ENCODE measurements around the gene MPP2.
"Not testable (repeated sequence)": the region's sequence is repeated elsewhere in the genome, so short reads cannot be mapped to it uniquely, and the experiment has no call there.

Gene MPP2

DNA sequence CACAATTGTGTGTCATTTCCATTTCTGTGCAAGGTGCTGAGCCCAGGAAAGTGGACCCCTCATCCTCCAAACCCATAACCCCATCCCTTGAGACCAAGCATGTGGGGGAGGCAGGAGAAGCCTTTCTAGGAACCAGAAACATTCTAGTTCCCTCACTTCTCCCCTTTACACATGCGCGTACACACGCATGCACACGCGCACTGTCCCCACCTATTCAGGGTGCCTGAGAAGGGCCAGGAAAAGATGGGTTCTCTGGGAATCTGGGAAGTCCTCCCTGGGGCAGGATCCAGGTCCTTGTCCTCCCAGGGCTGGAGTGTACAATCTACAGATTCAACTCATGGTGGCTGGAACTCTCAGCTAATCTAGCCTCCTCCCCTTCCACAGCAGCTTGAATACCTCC lies 32.5 kb upstream of the MPP2 start:
- no peak for DNase-seq
- H3K9me3 ChIP-seq (ENCODE audit: control extremely low read depth in 1 of 5, control insufficient read depth in 4 of 5, insufficient read depth in 2 of 5, low read depth in 1 of 5, low read length in 4 of 5), result no peaks in the 10 kb centered on the region
- ChIA-PET POLR2A (no interaction called here), CTCF (interaction anchor here (1.0 to 12.4 kb wide), 7 partner anchors 10 to 104 kb away, joined by 3 to 218 read pairs (median 5); no protein-coding TSS in a partner anchor)
- whole genome bisulfite sequencing (ENCODE audit: insufficient coverage), result 93% methylated on average over 3 of the region's 5 CpGs
- peaks cover 0 to 20% (median 3%) of the 10 kb centered on the region in 5 experiments for H3K27me3 ChIP-seq (replicated peaks in 2 of 5; ENCODE audit: control insufficient read depth in 4 of 5, insufficient read depth in 5 of 5, low read length in 4 of 5)
- no peak overlapping the region for H3K27ac ChIP-seq (ENCODE audit: insufficient read depth in 1 of 2, low read depth in 1 of 2, low read length in 2 of 2, poor library complexity in 1 of 2, severe bottlenecking in 2 of 2)
- peaks cover 0 to 12% (median 10%) of the 10 kb centered on the region in 4 experiments for H3K4me1 ChIP-seq (ENCODE audit: control extremely low read depth in 1 of 4, control insufficient read depth in 4 of 4, insufficient read depth in 4 of 4, low read length in 3 of 4)
- no peak overlapping the region for H3K4me3 ChIP-seq (ENCODE audit: control insufficient read depth in 1 of 7, extremely low read depth in 1 of 7, insufficient read depth in 4 of 7, low read depth in 2 of 7, low read length in 6 of 7)
- no peaks in the 10 kb centered on the region for H3K36me3 ChIP-seq (ENCODE audit: control insufficient read depth in 4 of 4, insufficient read depth in 4 of 4, low read length in 3 of 4)

- DNase-seq; H3K4me3 ChIP-seq (ENCODE audit: control insufficient read depth in 1 of 7, extremely low read depth in 1 of 7, insufficient read depth in 4 of 7, low read depth in 2 of 7, low read length in 6 of 7); H3K27ac ChIP-seq (ENCODE audit: insufficient read depth in 1 of 2, low read depth in 1 of 2, low read length in 2 of 2, poor library complexity in 1 of 2, severe bottlenecking in 2 of 2); H3K36me3 ChIP-seq (ENCODE audit: control insufficient read depth in 4 of 4, insufficient read depth in 4 of 4, low read length in 3 of 4); H3K9me3 ChIP-seq (ENCODE audit: control extremely low read depth in 1 of 5, control insufficient read depth in 4 of 5, insufficient read depth in 2 of 5, low read depth in 1 of 5, low read length in 4 of 5); POLR2A ChIA-PET: not testable (repeated sequence)
- 96% methylated on average over 3 of the region's 3 CpGs for WGBS (ENCODE audit: insufficient coverage)
- Histone ChIP-seq H3K27me3 (replicated peaks in 2 of 5; ENCODE audit: control insufficient read depth in 4 of 5, insufficient read depth in 5 of 5, low read length in 4 of 5) (peaks cover 0 to 20% (median 3%) of the 10 kb centered on the region in 5 experiments), H3K4me1 (ENCODE audit: control extremely low read depth in 1 of 4, control insufficient read depth in 4 of 4, insufficient read depth in 4 of 4, low read length in 3 of 4) (peaks cover 0 to 12% (median 10%) of the 10 kb centered on the region in 4 experiments)
- CTCF ChIA-PET, result interaction anchor here (1.0 to 12.4 kb wide), 7 partner anchors 9 to 57 kb away, joined by 3 to 218 read pairs (median 7); no protein-coding TSS in a partner anchor
These were observed 32.1 kb upstream of the MPP2 start for GRCh38 chr17:43939452-43939851.

DNA sequence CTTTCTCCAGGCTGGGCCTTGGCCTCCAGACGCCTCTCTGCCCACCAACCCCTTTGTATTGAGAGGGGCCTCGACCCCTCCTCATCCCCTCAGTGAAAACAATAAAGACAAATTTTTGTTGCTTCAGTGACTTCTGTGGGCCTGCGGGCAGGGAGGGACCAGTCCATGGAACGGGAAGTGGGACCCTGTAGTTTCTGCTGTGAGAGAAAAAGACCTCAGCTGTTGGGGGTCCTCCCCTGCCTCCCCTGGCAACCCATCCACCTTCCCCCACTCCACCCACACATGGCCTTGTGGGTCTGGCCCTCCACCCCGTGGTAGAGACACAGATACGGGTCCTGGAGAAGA lies 31.5 kb upstream of the MPP2 start:
- H3K36me3 ChIP-seq (ENCODE audit: control insufficient read depth in 4 of 4, insufficient read depth in 4 of 4, low read length in 3 of 4), result no peaks in the 10 kb centered on the region
- DNase-seq, result no peak
- peaks cover 0 to 20% (median 3%) of the 10 kb centered on the region in 5 experiments for H3K27me3 ChIP-seq (replicated peaks in 2 of 5; ENCODE audit: control insufficient read depth in 4 of 5, insufficient read depth in 5 of 5, low read length in 4 of 5)
- no peak overlapping the region for H3K4me3 ChIP-seq (ENCODE audit: control insufficient read depth in 1 of 7, extremely low read depth in 1 of 7, insufficient read depth in 4 of 7, low read depth in 2 of 7, low read length in 6 of 7)
- ChIA-PET POLR2A (no interaction called here), CTCF (interaction anchor here (1.5 to 12.4 kb wide), 6 partner anchors 14 to 57 kb away, joined by 3 to 218 read pairs (median 6); no protein-coding TSS in a partner anchor)
- WGBS (ENCODE audit: insufficient coverage), result 65% methylated on average over 5 of the region's 6 CpGs
- peaks cover 0 to 12% (median 10%) of the 10 kb centered on the region in 4 experiments for H3K4me1 ChIP-seq (ENCODE audit: control extremely low read depth in 1 of 4, control insufficient read depth in 4 of 4, insufficient read depth in 4 of 4, low read length in 3 of 4)
- no peaks in the 10 kb centered on the region for H3K9me3 ChIP-seq (ENCODE audit: control extremely low read depth in 1 of 5, control insufficient read depth in 4 of 5, insufficient read depth in 2 of 5, low read depth in 1 of 5, low read length in 4 of 5)
- no peak overlapping the region for H3K27ac ChIP-seq (ENCODE audit: insufficient read depth in 1 of 2, low read depth in 1 of 2, low read length in 2 of 2, poor library complexity in 1 of 2, severe bottlenecking in 2 of 2)

DNA sequence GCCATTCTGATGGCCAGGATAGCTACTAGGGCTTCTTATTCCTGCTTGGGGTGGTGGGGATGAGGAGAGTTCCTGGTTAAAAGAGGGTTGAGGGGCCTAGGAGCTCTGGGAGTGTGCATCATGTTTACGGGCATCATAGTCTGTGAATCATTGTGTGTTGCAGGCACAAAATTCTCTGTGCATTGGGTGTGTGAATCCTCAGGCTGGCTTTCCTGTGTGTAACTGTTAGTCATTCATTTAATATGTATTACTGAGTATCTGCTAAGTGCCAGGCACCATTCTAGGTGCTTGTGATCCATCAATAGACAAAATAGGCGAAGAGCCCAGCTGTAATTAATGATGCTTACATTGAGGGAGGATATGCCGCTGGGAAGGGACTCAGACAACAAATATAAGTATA lies 29.1 kb upstream of the MPP2 start:
- 100% methylated on average over 1 of the region's 3 CpGs for WGBS (ENCODE audit: insufficient coverage)
- Histone ChIP-seq H3K4me3 (ENCODE audit: control insufficient read depth in 1 of 7, extremely low read depth in 1 of 7, insufficient read depth in 4 of 7, low read depth in 2 of 7, low read length in 6 of 7) (no peak overlapping the region), H3K4me1 (ENCODE audit: control extremely low read depth in 1 of 4, control insufficient read depth in 4 of 4, insufficient read depth in 4 of 4, low read length in 3 of 4) (peaks cover 0 to 12% (median 10%) of the 10 kb centered on the region in 4 experiments), H3K27me3 (replicated peaks in 2 of 5; ENCODE audit: control insufficient read depth in 4 of 5, insufficient read depth in 5 of 5, low read length in 4 of 5) (peaks cover 0 to 20% (median 3%) of the 10 kb centered on the region in 5 experiments), H3K36me3 (ENCODE audit: control insufficient read depth in 4 of 4, insufficient read depth in 4 of 4, low read length in 3 of 4) (no peaks in the 10 kb centered on the region), H3K9me3 (ENCODE audit: control extremely low read depth in 1 of 5, control insufficient read depth in 4 of 5, insufficient read depth in 2 of 5, low read depth in 1 of 5, low read length in 4 of 5) (no peaks in the 10 kb centered on the region), H3K27ac (ENCODE audit: insufficient read depth in 1 of 2, low read depth in 1 of 2, low read length in 2 of 2, poor library complexity in 1 of 2, severe bottlenecking in 2 of 2) (no peak overlapping the region)
- no peak for DNase-seq
- CTCF ChIA-PET, result interaction anchor here (0.9 to 12.4 kb wide), 3 partner anchors 12 to 60 kb away, joined by 4 to 218 read pairs (median 17); no protein-coding TSS in a partner anchor
- POLR2A ChIA-PET, result interaction anchor here (0.8 kb wide), 1 partner anchor 11 kb away, joined by 4 read pairs; no protein-coding TSS in a partner anchor

DNA sequence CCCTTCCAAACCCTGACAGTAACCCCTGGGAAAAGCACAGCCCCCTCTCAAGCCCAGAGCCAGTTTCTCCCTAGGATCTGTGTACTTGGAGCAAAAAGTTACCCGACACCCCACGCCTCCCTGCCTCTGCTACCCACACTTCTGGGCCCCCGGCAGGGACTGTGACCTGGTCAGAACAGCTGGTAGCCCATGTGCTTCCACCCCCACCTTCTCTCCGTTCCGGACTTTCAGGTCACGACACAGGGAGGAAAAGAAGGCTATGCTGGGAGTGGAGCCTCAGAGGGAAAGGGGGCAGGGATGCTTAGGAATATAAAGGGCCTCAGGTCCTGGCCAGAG lies 28.6 kb upstream of the MPP2 start:
- Histone ChIP-seq H3K9me3 (ENCODE audit: control extremely low read depth in 1 of 5, control insufficient read depth in 4 of 5, insufficient read depth in 2 of 5, low read depth in 1 of 5, low read length in 4 of 5) (no peaks in the 10 kb centered on the region), H3K27me3 (replicated peaks in 2 of 5; ENCODE audit: control insufficient read depth in 4 of 5, insufficient read depth in 5 of 5, low read length in 4 of 5) (peaks cover 0 to 20% (median 3%) of the 10 kb centered on the region in 5 experiments), H3K36me3 (ENCODE audit: control insufficient read depth in 4 of 4, insufficient read depth in 4 of 4, low read length in 3 of 4) (no peaks in the 10 kb centered on the region), H3K4me1 (ENCODE audit: control extremely low read depth in 1 of 4, control insufficient read depth in 4 of 4, insufficient read depth in 4 of 4, low read length in 3 of 4) (peaks cover 0 to 12% (median 10%) of the 10 kb centered on the region in 4 experiments), H3K27ac (ENCODE audit: insufficient read depth in 1 of 2, low read depth in 1 of 2, low read length in 2 of 2, poor library complexity in 1 of 2, severe bottlenecking in 2 of 2) (no peak overlapping the region), H3K4me3 (ENCODE audit: control insufficient read depth in 1 of 7, extremely low read depth in 1 of 7, insufficient read depth in 4 of 7, low read depth in 2 of 7, low read length in 6 of 7) (no peak overlapping the region)
- no peak for DNase-seq
- CTCF ChIA-PET, result interaction anchor here (3.7 to 12.4 kb wide), 2 partner anchors 11 to 60 kb away, joined by 17 to 218 read pairs; no protein-coding TSS in a partner anchor
- POLR2A ChIA-PET, result interaction anchor here (0.8 kb wide), 1 partner anchor 11 kb away, joined by 4 read pairs; no protein-coding TSS in a partner anchor
- WGBS (ENCODE audit: insufficient coverage), result no CpG with 5 or more reads among the region's 6 CpGs

DNA sequence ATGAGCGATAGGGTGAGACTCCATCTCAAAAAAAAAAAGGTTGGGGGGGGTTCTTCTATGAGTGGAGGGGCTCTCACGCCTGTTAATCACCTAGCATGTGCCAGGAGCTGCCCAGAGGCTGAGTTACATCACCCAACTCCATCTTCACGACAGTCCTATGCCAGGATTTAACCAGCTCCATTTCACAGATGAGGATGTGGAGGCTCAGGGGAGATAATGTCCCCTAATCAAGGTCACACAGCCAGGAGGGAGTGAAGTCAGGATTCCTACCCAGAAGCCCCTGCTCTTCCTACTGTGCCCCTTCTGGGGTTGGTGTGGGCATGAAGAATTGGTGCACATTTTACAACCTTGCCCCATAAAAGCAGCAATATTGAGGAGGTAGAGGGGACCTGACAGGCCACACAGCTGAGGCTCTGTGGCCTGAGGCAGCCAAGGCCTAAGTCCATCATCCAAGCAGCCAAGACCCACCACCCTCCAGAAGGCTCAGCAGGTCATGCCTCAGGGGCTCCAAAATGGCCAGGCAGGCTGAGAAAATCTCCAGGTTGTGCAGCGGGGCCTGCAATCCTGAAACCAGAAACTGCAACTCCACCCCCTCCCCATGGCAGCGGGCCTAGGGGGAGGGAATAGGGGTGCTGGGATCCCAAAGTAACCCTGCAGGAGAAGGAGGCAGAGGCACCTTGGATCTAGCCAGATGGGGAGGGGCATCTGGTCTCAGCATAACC lies 28.0 kb upstream of the MPP2 start:
- ChIA-PET CTCF (interaction anchor here (3.7 to 12.4 kb wide), 2 partner anchors 11 to 61 kb away, joined by 17 to 218 read pairs; no protein-coding TSS in a partner anchor), POLR2A (no interaction called here)
- 100% methylated on average over 1 of the region's 5 CpGs for WGBS (ENCODE audit: insufficient coverage)
- Histone ChIP-seq H3K27ac (ENCODE audit: insufficient read depth in 1 of 2, low read depth in 1 of 2, low read length in 2 of 2, poor library complexity in 1 of 2, severe bottlenecking in 2 of 2) (no peak overlapping the region), H3K9me3 (ENCODE audit: control extremely low read depth in 1 of 5, control insufficient read depth in 4 of 5, insufficient read depth in 2 of 5, low read depth in 1 of 5, low read length in 4 of 5) (no peaks in the 10 kb centered on the region), H3K4me1 (ENCODE audit: control extremely low read depth in 1 of 4, control insufficient read depth in 4 of 4, insufficient read depth in 4 of 4, low read length in 3 of 4) (peaks cover 0 to 12% (median 10%) of the 10 kb centered on the region in 4 experiments), H3K36me3 (ENCODE audit: control insufficient read depth in 4 of 4, insufficient read depth in 4 of 4, low read length in 3 of 4) (no peaks in the 10 kb centered on the region), H3K27me3 (replicated peaks in 2 of 5; ENCODE audit: control insufficient read depth in 4 of 5, insufficient read depth in 5 of 5, low read length in 4 of 5) (peaks cover 0 to 20% (median 3%) of the 10 kb centered on the region in 5 experiments), H3K4me3 (ENCODE audit: control insufficient read depth in 1 of 7, extremely low read depth in 1 of 7, insufficient read depth in 4 of 7, low read depth in 2 of 7, low read length in 6 of 7) (no peak overlapping the region)
- no peak for DNase-seq

DNA sequence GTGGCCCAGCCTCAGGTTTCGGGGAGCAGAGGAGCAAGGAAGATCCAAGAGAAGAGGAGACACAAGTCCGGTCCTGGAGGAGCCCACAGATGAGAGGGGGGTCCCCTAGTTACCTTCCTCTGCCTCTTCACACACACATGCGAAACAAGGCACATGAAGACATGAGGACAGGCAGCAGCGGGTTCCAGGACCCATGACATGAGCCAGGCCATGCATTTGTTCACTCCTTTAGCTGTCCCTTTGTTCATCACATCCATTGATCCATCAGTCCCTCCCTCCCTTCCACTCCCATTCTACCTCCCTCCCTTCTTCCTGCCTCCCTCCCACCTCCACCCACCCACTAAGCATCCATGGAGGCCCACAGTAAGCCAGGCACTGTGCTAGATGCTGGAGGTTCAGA lies 25.6 kb upstream of the MPP2 start:
- CTCF ChIA-PET, result interaction anchor here (0.8 to 1.8 kb wide), 4 partner anchors 11 to 63 kb away, joined by 3 to 5 read pairs (median 4); no protein-coding TSS in a partner anchor

More for the DNA sequence above, 25.6 kb upstream of the MPP2 start:
- POLR2A ChIA-PET, result no interaction called here
- H3K27me3 ChIP-seq (replicated peaks in 2 of 5; ENCODE audit: control insufficient read depth in 4 of 5, insufficient read depth in 5 of 5, low read length in 4 of 5), result peaks cover 0 to 11% (median 0%) of the 10 kb centered on the region in 5 experiments
- H3K9me3 ChIP-seq (ENCODE audit: control extremely low read depth in 1 of 5, control insufficient read depth in 4 of 5, insufficient read depth in 2 of 5, low read depth in 1 of 5, low read length in 4 of 5), result no peaks in the 10 kb centered on the region
- H3K27ac ChIP-seq (ENCODE audit: insufficient read depth in 1 of 2, low read depth in 1 of 2, low read length in 2 of 2, poor library complexity in 1 of 2, severe bottlenecking in 2 of 2), result no peak overlapping the region
- H3K36me3 ChIP-seq (ENCODE audit: control insufficient read depth in 4 of 4, insufficient read depth in 4 of 4, low read length in 3 of 4), result no peaks in the 10 kb centered on the region
- no peak for DNase-seq
- H3K4me3 ChIP-seq (ENCODE audit: control insufficient read depth in 1 of 7, extremely low read depth in 1 of 7, insufficient read depth in 4 of 7, low read depth in 2 of 7, low read length in 6 of 7), result no peak overlapping the region
- H3K4me1 ChIP-seq (ENCODE audit: control extremely low read depth in 1 of 4, control insufficient read depth in 4 of 4, insufficient read depth in 4 of 4, low read length in 3 of 4), result peaks cover 0 to 7% (median 5%) of the 10 kb centered on the region in 4 experiments
- WGBS (ENCODE audit: insufficient coverage), result 91% methylated on average over 4 of the region's 4 CpGs

All from common myeloid progenitor, CD34-positive (primary cell).